Jurkat, Clone E6-1 (cell line): Measurements from ENCODE around the gene EFHD1.

ENCODE experiments used
- DNase-seq: peaks from one replicate; pipeline ENCODE4 v3.0.0-alpha.2; 2011; ENCODE audit warnings: low read depth, low spot score
- H3K4me3 ChIP-seq: 2 replicates; pipeline ENCODE4 v1.5.1; 2011; ENCODE audit warnings: mild to moderate bottlenecking, low read length, control low read depth, moderate library complexity

EFHD1 gene

DNA sequence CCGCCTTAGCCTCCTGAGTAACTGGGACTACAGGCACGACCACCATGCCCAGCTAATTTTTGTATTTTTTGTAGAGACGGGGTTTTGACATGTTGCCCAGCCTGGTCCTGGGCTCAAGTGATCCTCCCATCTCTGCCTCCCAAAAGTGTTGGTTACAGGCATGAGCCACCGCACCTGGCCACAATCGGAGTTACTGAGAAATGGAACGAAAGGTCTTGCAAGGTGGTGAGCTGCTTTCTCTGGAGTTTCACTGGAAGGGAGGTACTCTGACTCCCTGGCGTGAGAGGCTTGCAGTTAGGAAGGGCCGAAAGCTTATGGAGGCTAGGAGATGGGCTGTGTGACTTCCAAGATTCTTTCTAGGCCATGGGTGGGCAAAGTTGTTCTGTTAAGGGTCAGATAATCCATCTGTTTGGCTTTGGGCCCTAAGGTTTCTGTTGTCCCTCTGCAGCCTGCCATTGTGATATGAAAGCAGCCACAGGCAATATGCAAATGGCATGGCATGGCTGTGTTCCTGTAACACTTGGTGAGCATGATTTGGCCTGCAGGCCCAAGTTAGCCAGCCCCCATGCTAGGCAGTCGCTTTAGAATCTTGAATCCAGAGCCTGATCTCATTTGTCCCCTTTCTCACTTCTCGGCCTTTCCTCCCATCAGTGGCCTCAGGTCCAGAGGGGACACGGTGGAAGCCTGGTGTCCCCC, 7.9 kb downstream of the EFHD1 start:
- no peak overlapping the region for H3K4me3 ChIP-seq
- DNase-seq, result no peak

- no peak overlapping the region for H3K4me3 ChIP-seq
- DNase-seq, result no peak
Observed at GRCh38 chr2:232643147-232643425, 9.7 kb downstream of the EFHD1 start.

DNA sequence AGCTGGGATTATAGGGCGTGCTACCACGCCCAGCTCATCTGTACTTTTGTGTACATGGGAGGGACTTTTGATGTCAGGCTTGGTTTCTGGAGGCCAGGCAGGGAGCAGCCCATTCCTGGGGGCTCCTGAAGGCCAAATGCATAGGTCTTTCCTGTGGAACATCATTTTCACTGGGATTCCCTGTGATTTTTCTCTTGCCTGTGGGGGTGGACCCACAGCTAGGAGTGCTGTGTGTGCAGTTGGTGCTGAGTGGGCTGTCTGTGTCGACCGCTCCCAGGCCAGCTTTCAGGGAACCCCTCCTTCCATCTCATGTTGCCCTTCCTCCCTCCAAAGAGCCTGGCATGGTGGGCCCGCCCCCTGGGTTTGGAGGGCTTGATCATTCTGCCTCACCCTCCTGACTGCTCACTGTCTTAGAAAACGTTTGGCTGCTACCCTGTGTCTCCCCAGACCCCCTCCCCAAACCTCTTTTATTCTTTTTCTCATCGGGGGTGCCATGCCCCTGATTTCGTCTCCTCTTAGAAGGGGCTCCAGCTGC, 10.5 kb downstream of the EFHD1 start:
- no peak for DNase-seq
- no peak overlapping the region for H3K4me3 ChIP-seq

DNA sequence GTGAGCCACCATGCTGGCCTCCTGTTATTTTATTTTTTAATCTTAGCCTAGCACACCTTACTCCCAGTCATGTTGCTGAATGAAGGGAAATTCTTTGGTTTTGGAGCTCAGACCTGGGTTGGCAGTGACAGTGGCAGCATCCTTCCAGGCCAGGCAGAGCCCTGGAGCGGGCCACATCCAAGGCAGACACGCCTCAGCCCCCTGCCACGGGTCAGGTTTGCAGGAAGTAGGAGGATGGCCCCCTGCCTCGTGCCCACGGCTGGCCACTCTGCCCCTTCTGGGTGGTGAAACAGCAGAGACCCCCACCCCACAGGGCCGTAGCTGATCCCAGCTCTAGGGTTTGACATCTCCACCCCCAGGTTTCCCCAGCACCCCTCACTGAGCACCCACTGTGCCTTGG, 11.7 kb downstream of the EFHD1 start:
- no peak for DNase-seq
- no peak overlapping the region for H3K4me3 ChIP-seq

GRCh38 chr2:232646726-232647125, 13.3 kb downstream of the EFHD1 start:
- no peak for DNase-seq
- H3K4me3 ChIP-seq, result no peak overlapping the region

GRCh38 chr2:232647261-232647660, 13.9 kb downstream of the EFHD1 start:
- no peak overlapping the region for H3K4me3 ChIP-seq
- no peak for DNase-seq

GRCh38 chr2:232649033-232649432, 15.6 kb downstream of the EFHD1 start:
- no peak for DNase-seq
- no peak overlapping the region for H3K4me3 ChIP-seq

- H3K4me3 ChIP-seq, result no peak overlapping the region
- no peak for DNase-seq
Observed at GRCh38 chr2:232652505-232652851, 19.1 kb downstream of the EFHD1 start.

GRCh38 chr2:232653441-232653840, 20.0 kb downstream of the EFHD1 start:
- no peak for DNase-seq
- H3K4me3 ChIP-seq, result no peak overlapping the region

- DNase-seq, result no peak
Observed at GRCh38 chr2:232655392-232655791, 22.0 kb downstream of the EFHD1 start.

DNA sequence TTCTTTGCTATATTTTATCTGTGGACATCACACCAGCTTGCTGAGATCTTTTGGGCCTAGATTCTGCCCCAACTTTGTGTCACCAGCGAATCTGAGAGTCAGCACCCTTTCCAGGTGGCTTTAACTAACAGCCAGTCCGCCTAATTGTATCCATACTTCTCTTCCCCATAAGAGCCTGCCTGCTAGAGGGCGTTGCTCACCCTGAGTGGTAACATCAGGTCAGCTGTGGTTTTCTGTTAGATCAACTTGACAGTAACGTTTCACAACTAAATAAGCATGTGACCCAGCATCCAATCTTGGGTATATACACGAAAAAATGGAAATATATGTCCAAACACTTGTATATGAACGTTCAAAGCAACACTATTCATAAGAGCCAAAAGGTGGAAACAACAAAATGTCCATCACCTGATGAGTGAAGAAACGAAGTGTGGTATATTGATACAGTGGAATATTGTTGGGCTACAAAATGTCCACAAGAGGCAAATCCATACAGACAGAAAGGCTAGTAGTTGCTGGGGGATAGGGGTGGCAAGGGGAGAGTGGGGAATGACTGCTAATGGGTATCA, 24.9 kb downstream of the EFHD1 start:
- H3K4me3 ChIP-seq, result no peak overlapping the region
- no peak for DNase-seq

More at GRCh38 chr2:232655392-232655791, 22.0 kb downstream of the EFHD1 start:
- no peak overlapping the region for H3K4me3 ChIP-seq

DNA sequence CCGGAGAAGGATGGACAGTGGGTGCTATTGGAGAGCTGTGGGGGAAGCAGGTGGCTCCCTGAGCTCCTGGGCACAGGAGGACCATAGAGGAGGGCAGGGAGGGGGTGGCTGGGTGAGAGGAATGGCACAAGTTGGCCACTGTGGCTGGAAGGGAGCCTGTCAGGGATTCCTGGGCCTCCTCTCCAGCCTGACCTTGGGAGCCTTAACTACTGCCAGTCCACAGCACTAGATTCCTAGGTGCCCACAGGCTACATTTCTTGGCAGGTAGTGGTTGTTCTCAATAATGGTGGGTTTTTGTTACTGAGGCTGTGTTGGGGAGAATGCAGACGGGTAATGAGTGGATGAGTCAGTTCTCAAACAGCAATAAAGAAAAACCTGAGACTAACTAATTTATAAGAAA, 26.0 kb downstream of the EFHD1 start:
- H3K4me3 ChIP-seq, result no peak overlapping the region
- DNase-seq, result no peak

DNA sequence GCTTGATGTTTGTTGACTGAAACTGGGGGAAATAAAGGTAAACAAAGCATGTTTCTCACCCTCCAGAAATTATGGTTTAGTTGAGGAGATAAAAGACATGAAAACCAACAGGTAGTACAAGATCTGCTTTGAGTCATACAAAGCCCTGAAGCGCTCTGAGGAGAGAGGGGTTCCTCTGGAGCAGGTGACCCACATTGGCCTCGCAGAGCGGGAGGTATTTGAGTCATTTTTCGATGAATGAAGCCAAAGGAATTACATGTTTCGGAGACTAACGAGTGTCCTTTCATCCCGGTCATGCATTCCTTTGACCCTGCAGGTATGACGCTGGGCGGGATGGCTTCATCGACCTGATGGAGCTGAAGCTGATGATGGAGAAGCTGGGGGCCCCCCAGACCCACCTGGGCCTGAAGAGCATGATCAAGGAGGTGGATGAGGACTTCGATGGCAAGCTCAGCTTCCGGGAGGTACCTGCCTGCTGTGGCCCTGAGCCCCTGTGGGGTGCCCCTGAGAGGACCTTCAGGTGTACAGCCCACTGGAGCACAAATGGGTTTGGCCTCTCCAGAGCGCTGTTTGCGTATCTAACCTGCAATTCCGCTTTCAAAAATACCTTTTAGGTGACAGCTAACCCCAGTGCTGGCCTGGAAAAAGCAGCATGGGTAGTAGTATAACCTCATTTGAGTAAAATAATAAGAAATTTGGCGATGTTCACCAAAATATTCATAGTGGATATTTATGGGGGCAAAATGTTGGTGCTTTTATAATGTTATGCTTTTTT, 29.3 kb downstream of the EFHD1 start:
- no peak overlapping the region for H3K4me3 ChIP-seq
- DNase-seq, result no peak

- no peak for DNase-seq
- H3K4me3 ChIP-seq, result no peak overlapping the region
Observed at GRCh38 chr2:232666051-232666805, 32.8 kb downstream of the EFHD1 start.

- no peak for DNase-seq
- H3K4me3 ChIP-seq, result no peak overlapping the region
Observed at GRCh38 chr2:232667989-232668583, 34.7 kb downstream of the EFHD1 start.

DNA sequence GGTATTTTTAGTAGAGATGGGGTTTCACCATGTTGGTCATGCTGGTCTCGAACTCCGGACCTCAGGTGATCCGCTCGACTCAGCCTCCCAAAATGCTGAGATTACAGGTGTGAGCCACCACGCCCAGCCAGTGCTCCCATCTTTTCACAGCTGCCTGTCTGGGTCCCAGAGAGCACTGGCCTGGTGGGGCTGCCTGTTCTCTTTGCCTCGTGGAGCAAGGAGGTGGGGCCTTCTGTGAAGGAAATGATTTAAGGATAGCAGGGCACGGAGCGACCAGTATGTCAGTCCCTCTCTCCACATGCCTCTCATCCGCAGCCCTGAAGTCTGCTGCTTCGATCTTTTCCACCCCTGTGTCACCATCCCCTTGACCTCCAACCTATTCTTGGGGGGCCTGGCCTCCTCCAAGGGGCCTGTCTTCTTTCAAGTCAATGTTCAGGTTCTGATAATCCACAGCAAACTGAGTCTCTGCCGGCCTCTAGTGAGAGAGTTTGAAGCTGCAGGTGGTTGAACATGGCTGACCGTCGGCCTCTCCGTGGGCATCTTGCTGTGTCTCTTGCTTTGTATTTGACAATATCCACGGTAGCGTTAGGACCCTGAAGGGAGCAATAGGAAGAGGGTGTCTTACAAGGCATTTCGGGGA, 35.5 kb downstream of the EFHD1 start:
- DNase-seq, result no peak
- H3K4me3 ChIP-seq, result no peak overlapping the region

- DNase-seq, result no peak
- H3K4me3 ChIP-seq, result no peak overlapping the region
Observed at GRCh38 chr2:232672588-232672987, 39.2 kb downstream of the EFHD1 start.

DNA sequence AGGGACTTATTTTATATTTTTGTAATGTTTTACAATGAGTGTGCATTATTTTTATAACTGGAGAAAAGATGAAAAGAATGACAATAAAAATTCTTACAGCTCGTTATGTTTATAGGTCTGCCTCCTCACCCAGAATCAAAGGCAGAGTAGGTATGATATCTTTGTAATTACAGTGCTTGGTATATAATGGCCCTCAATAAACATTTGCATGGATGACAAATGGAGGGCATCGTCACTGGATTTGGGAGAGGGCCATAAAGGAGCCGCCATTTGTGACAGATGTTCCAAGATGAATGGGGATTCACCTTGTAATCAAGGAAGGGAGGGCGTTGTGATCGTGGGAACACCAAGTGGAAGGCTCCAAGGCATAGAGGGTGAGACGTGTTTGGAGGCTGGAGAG, 41.1 kb downstream of the EFHD1 start:
- no peak for DNase-seq
- H3K4me3 ChIP-seq, result no peak overlapping the region

DNA sequence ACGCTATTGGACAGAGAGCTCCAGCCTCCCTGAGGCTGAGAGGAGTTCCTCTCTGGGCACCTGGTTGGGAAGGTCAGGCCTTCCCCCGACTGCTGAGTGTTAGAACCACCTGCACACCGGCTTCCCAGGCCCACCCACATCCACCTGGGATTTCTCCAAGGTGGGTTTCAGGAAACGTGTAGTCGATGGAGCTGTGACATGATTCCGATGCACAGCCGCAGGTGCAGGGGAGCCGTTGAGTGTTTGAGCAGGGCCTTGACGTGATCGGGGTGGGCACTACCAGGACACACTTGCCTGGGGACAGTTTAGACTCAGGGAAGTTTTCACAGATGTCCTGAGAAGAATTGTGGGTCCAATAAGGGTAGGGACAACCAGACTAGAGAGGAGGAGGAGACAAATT, 42.0 kb downstream of the EFHD1 start:
- DNase-seq, result no peak
- H3K4me3 ChIP-seq, result no peak overlapping the region
